Measurements from ENCODE around the gene CPSF2. TPM values are rescaled to one million over a fixed set of nuclear protein-coding genes. Genes with fewer than 3 reads are reported as not detected.
"Not testable (repeated sequence)": the region's sequence is repeated elsewhere in the genome, so short reads cannot be mapped to it uniquely, and the experiment has no call there.

CPSF2 gene
- total RNA-seq, 1 donor from 2014 or later, result 19.3 TPM

- H3K4me1 ChIP-seq (ENCODE audit: control insufficient read depth in 3 of 3, insufficient read depth in 3 of 3, low read length in 3 of 3), result no peaks in the 10 kb centered on the region
- H3K4me3 ChIP-seq (ENCODE audit: low read length in 3 of 3), result no peak overlapping the region
- H3K9ac ChIP-seq (ENCODE audit: low read depth in 1 of 3, low read length in 3 of 3), result no peak overlapping the region
- H3K27me3 ChIP-seq (ENCODE audit: control insufficient read depth in 3 of 3, insufficient read depth in 3 of 3, low read length in 3 of 3), result no peaks in the 10 kb centered on the region
- no peaks in the 10 kb centered on the region for H3K9me3 ChIP-seq (ENCODE audit: control insufficient read depth in 3 of 3, low read length in 3 of 3)
- H3K27ac ChIP-seq (ENCODE audit: low read depth, low read length), result no peak overlapping the region
- H3K36me3 ChIP-seq (ENCODE audit: control insufficient read depth in 3 of 3, insufficient read depth in 3 of 3, low read length in 3 of 3), result peaks cover 28 to 47% (median 40%) of the 10 kb centered on the region in 3 donors
These were observed 31.8 kb downstream of the CPSF2 start for GRCh38 chr14:92153581-92153980.

DNA sequence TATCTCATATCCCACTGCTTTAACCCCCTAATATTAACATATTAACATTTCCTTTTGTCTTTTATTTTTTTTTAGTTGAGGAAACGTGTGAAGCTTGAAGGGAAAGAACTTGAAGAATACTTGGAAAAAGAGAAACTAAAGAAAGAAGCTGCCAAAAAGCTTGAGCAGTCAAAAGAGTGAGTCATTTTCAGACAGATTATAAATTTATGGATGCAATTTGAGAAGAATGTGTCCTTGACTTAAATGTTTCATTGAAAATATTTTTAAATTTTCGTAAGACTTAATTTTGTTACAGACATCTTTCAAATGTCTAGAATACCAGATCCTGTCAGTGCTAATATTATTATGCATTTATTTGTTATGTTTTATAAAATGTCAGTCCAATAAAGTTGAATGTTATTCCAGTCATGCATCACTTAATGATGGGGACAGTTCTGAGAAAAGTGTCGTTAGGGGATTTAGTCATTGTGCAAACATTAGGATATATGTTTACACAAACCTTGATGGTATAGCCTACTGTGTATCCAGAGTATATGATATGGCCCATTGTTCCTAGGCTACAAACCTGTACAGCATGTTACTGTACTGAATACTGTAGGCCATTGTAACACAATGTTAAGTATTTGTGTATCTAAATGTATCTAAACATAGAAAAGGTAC, 32.6 kb downstream of the CPSF2 start:
- Histone ChIP-seq H3K4me1 (ENCODE audit: control insufficient read depth in 3 of 3, insufficient read depth in 3 of 3, low read length in 3 of 3) (no peaks in the 10 kb centered on the region), H3K27me3 (ENCODE audit: control insufficient read depth in 3 of 3, insufficient read depth in 3 of 3, low read length in 3 of 3) (no peaks in the 10 kb centered on the region), H3K4me3 (ENCODE audit: low read length in 3 of 3) (no peak overlapping the region), H3K9ac (ENCODE audit: low read depth in 1 of 3, low read length in 3 of 3) (no peak overlapping the region), H3K27ac (ENCODE audit: low read depth, low read length) (no peak overlapping the region), H3K9me3 (ENCODE audit: control insufficient read depth in 3 of 3, low read length in 3 of 3) (no peaks in the 10 kb centered on the region), H3K36me3 (ENCODE audit: control insufficient read depth in 3 of 3, insufficient read depth in 3 of 3, low read length in 3 of 3) (peaks cover 28 to 48% (median 39%) of the 10 kb centered on the region in 3 donors)

DNA sequence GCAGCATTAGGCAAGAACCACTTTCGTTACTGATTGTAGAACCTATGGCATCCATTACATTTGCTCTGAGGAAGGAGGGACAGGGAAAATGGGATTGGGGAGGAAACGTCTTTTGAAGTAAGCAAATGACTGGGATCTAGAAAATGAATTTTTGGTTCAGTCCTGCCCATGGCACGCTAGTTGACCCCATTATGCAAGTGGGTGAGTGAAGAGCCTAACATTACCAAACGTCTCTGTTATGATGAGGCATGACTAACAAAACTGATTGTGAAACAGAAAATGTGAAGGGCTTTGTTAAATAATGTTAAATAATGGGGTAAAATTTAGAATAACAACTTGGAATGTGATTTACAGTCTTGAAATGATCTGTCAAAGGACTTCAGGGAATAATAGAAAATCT, 38.9 kb downstream of the CPSF2 start:
- Histone ChIP-seq H3K4me1 (ENCODE audit: control insufficient read depth in 3 of 3, insufficient read depth in 3 of 3, low read length in 3 of 3) (no peaks in the 10 kb centered on the region), H3K27ac (ENCODE audit: low read depth, low read length) (no peak overlapping the region), H3K9me3 (ENCODE audit: control insufficient read depth in 3 of 3, low read length in 3 of 3) (no peaks in the 10 kb centered on the region), H3K4me3 (ENCODE audit: low read length in 3 of 3) (no peak overlapping the region), H3K9ac (ENCODE audit: low read depth in 1 of 3, low read length in 3 of 3) (no peak overlapping the region), H3K27me3 (ENCODE audit: control insufficient read depth in 3 of 3, insufficient read depth in 3 of 3, low read length in 3 of 3) (no peaks in the 10 kb centered on the region), H3K36me3 (ENCODE audit: control insufficient read depth in 3 of 3, insufficient read depth in 3 of 3, low read length in 3 of 3) (peaks cover 25 to 74% (median 69%) of the 10 kb centered on the region in 3 donors)

- H3K27ac ChIP-seq (ENCODE audit: low read depth, low read length), result no peak overlapping the region
- H3K27me3 ChIP-seq (ENCODE audit: control insufficient read depth in 3 of 3, insufficient read depth in 3 of 3, low read length in 3 of 3), result no peaks in the 10 kb centered on the region
- peaks cover 25 to 66% (median 61%) of the 10 kb centered on the region in 3 donors for H3K36me3 ChIP-seq (ENCODE audit: control insufficient read depth in 3 of 3, insufficient read depth in 3 of 3, low read length in 3 of 3)
- no peaks in the 10 kb centered on the region for H3K4me1 ChIP-seq (ENCODE audit: control insufficient read depth in 3 of 3, insufficient read depth in 3 of 3, low read length in 3 of 3)
- no peak overlapping the region for H3K4me3 ChIP-seq (ENCODE audit: low read length in 3 of 3)
- no peaks in the 10 kb centered on the region for H3K9me3 ChIP-seq (ENCODE audit: control insufficient read depth in 3 of 3, low read length in 3 of 3)
- no peak overlapping the region for H3K9ac ChIP-seq (ENCODE audit: low read depth in 1 of 3, low read length in 3 of 3)
These were observed 39.8 kb downstream of the CPSF2 start for GRCh38 chr14:92161521-92161920.

DNA sequence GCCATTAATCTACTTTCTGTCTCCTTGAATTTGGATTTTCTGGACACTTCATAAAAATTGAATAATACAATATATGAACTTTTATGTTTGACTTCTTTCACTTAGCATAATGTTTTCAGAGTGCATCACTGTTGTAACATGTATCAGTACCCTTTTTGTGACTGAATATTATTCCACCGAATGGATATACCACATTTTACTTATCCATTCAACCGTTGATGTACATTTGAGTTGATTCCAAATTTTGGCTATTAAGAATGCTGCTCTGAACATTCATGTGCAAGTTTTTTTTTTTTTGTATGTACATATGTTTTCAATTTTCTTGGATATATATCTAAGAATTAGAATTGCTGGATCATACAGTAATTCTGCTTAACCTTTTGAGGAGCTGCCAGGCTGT, 43.2 kb downstream of the CPSF2 start:
- Histone ChIP-seq H3K27me3 (ENCODE audit: control insufficient read depth in 3 of 3, insufficient read depth in 3 of 3, low read length in 3 of 3) (no peaks in the 10 kb centered on the region), H3K4me3 (ENCODE audit: low read length in 3 of 3) (no peak overlapping the region), H3K9ac (ENCODE audit: low read depth in 1 of 3, low read length in 3 of 3) (no peak overlapping the region), H3K9me3 (ENCODE audit: control insufficient read depth in 3 of 3, low read length in 3 of 3) (no peaks in the 10 kb centered on the region), H3K4me1 (ENCODE audit: control insufficient read depth in 3 of 3, insufficient read depth in 3 of 3, low read length in 3 of 3) (no peaks in the 10 kb centered on the region), H3K27ac (ENCODE audit: low read depth, low read length) (no peak overlapping the region), H3K36me3 (ENCODE audit: control insufficient read depth in 3 of 3, insufficient read depth in 3 of 3, low read length in 3 of 3) (peaks cover 10 to 47% (median 36%) of the 10 kb centered on the region in 3 donors)

DNA sequence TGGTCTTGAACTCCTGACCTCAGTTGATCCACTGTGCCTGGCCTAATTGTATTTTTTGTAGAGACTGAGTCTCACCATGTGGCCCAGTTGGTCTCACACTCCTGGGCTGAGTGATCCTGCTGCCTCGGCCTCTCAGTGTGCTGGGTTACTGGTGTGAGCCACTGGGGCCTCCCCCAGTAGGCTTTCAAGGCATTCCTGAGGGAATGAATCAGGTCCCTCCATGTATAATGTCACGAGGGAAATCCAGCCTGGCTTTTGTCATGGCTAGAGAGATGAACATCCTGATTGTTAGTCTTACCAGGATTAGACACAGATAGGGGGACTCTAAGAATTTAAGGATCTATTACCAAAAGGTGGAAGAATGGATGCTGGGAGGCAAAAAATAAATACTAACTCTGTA, 51.9 kb downstream of the CPSF2 start:
- Histone ChIP-seq H3K4me1 (ENCODE audit: control insufficient read depth in 3 of 3, insufficient read depth in 3 of 3, low read length in 3 of 3) (no peaks in the 10 kb centered on the region), H3K36me3 (ENCODE audit: control insufficient read depth in 3 of 3, insufficient read depth in 3 of 3, low read length in 3 of 3) (peaks cover 0 to 6% (median 0%) of the 10 kb centered on the region in 3 donors), H3K9me3 (ENCODE audit: control insufficient read depth in 3 of 3, low read length in 3 of 3) (no peaks in the 10 kb centered on the region), H3K27ac (ENCODE audit: low read depth, low read length) (no peak overlapping the region), H3K9ac (ENCODE audit: low read depth in 1 of 3, low read length in 3 of 3) (no peak overlapping the region), H3K27me3 (ENCODE audit: control insufficient read depth in 3 of 3, insufficient read depth in 3 of 3, low read length in 3 of 3) (no peaks in the 10 kb centered on the region), H3K4me3 (ENCODE audit: low read length in 3 of 3) (no peak overlapping the region)

GRCh38 chr14:92175811-92176210, 54.0 kb downstream of the CPSF2 start:
- no peaks in the 10 kb centered on the region for H3K9me3 ChIP-seq (ENCODE audit: control insufficient read depth in 3 of 3, low read length in 3 of 3)
- no peaks in the 10 kb centered on the region for H3K27me3 ChIP-seq (ENCODE audit: control insufficient read depth in 3 of 3, insufficient read depth in 3 of 3, low read length in 3 of 3)
- no peaks in the 10 kb centered on the region for H3K4me1 ChIP-seq (ENCODE audit: control insufficient read depth in 3 of 3, insufficient read depth in 3 of 3, low read length in 3 of 3)
- no peak overlapping the region for H3K4me3 ChIP-seq (ENCODE audit: low read length in 3 of 3)
- no peak overlapping the region for H3K9ac ChIP-seq (ENCODE audit: low read depth in 1 of 3, low read length in 3 of 3)
- H3K27ac ChIP-seq (ENCODE audit: low read depth, low read length), result no peak overlapping the region
- peaks cover 0 to under 1% (median 0%) of the 10 kb centered on the region in 3 donors for H3K36me3 ChIP-seq (ENCODE audit: control insufficient read depth in 3 of 3, insufficient read depth in 3 of 3, low read length in 3 of 3)

GRCh38 chr14:92176476-92176875, 54.7 kb downstream of the CPSF2 start:
- Histone ChIP-seq H3K4me1 (ENCODE audit: control insufficient read depth in 3 of 3, insufficient read depth in 3 of 3, low read length in 3 of 3) (no peaks in the 10 kb centered on the region), H3K4me3 (ENCODE audit: low read length in 3 of 3) (no peak overlapping the region), H3K36me3 (ENCODE audit: control insufficient read depth in 3 of 3, insufficient read depth in 3 of 3, low read length in 3 of 3) (no peaks in the 10 kb centered on the region), H3K27me3 (ENCODE audit: control insufficient read depth in 3 of 3, insufficient read depth in 3 of 3, low read length in 3 of 3) (no peaks in the 10 kb centered on the region), H3K9me3 (ENCODE audit: control insufficient read depth in 3 of 3, low read length in 3 of 3) (no peaks in the 10 kb centered on the region), H3K9ac (ENCODE audit: low read depth in 1 of 3, low read length in 3 of 3) (no peak overlapping the region), H3K27ac (ENCODE audit: low read depth, low read length) (no peak overlapping the region)

GRCh38 chr14:92179178-92179577, 57.4 kb downstream of the CPSF2 start:
- not testable (repeated sequence) for H3K4me1 ChIP-seq (ENCODE audit: control insufficient read depth in 3 of 3, insufficient read depth in 3 of 3, low read length in 3 of 3); H3K27me3 ChIP-seq (ENCODE audit: control insufficient read depth in 3 of 3, insufficient read depth in 3 of 3, low read length in 3 of 3); H3K36me3 ChIP-seq (ENCODE audit: control insufficient read depth in 3 of 3, insufficient read depth in 3 of 3, low read length in 3 of 3); H3K4me3 ChIP-seq (ENCODE audit: low read length in 3 of 3); H3K27ac ChIP-seq (ENCODE audit: low read depth, low read length); H3K9me3 ChIP-seq (ENCODE audit: control insufficient read depth in 3 of 3, low read length in 3 of 3); H3K9ac ChIP-seq (ENCODE audit: low read depth in 1 of 3, low read length in 3 of 3)

DNA sequence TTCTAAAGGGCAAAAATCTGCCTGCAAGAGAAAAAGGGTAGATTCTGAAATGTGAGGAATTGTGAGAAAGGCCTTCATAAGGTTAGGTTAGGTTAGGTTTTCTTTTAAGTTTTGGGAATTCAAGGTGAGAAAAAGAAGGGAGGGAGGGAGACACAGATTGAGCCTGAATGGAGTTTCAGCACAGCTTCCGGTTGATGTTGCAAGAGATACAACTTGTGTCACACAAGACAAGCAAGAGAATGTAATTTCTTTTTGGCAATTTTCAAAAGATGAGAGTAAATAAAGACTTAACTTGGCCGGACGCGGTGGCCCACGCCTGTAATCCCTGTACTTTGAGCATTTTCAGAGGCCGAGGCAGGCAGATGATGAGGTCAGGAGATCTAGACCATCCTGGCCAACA, 63.8 kb downstream of the CPSF2 start:
- no peak overlapping the region for H3K27ac ChIP-seq (ENCODE audit: low read depth, low read length)
- no peaks in the 10 kb centered on the region for H3K27me3 ChIP-seq (ENCODE audit: control insufficient read depth in 3 of 3, insufficient read depth in 3 of 3, low read length in 3 of 3)
- no peaks in the 10 kb centered on the region for H3K36me3 ChIP-seq (ENCODE audit: control insufficient read depth in 3 of 3, insufficient read depth in 3 of 3, low read length in 3 of 3)
- H3K4me3 ChIP-seq (ENCODE audit: low read length in 3 of 3), result no peak overlapping the region
- no peak overlapping the region for H3K9ac ChIP-seq (ENCODE audit: low read depth in 1 of 3, low read length in 3 of 3)
- H3K9me3 ChIP-seq (ENCODE audit: control insufficient read depth in 3 of 3, low read length in 3 of 3), result no peaks in the 10 kb centered on the region
- H3K4me1 ChIP-seq (ENCODE audit: control insufficient read depth in 3 of 3, insufficient read depth in 3 of 3, low read length in 3 of 3), result no peaks in the 10 kb centered on the region

Data from skeletal muscle tissue (tissue), 4 donors.